Measurements from ENCODE around the gene UPK3BL2. TPM values are rescaled to one million over a fixed set of nuclear protein-coding genes. Genes with fewer than 3 reads are reported as not detected.
"Not testable (repeated sequence)": the region's sequence is repeated elsewhere in the genome, so short reads cannot be mapped to it uniquely, and the experiment has no call there.

Gene UPK3BL2
- total RNA-seq, 2 donors from 2014 or later = 9.9 to 33.5 TPM

DNA sequence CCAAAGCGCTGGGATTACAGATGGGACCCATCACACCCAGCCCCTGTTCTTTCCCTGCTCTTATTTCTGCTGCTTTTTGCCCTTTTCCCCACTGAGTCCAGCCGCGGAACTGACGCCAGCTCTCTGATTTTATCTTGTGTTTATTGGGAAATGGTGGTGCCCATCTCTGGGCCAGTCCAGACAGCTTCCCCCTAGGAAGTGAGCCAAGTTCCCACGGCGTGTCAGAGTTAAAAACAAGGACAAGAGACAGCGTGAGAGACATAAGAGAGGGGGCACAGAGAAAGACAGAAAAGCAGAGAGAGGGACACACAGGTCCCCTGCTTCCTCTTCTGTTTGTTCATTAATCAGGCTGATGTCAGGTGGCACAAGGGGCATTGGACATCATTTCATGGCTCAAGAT is 11.9 kb downstream of the UPK3BL2 start:
- peak; percentile 94 for DNase-seq (ENCODE audit: low spot score)
- WGBS = no CpG with 5 or more reads among the region's 7 CpGs
- H3K27me3 ChIP-seq (replicated peaks; ENCODE audit: insufficient read depth); H3K27ac ChIP-seq; H3K4me3 ChIP-seq; H3K4me1 ChIP-seq (replicated peaks); H3K9me3 ChIP-seq; intact Hi-C loops (cut with DNase I); H3K36me3 ChIP-seq: not testable (repeated sequence)

GRCh38 chr7:102527822-102528793 is 15.4 kb downstream of the UPK3BL2 start:
- intact Hi-C loops (cut with DNase I); H3K36me3 ChIP-seq; H3K4me3 ChIP-seq; H3K27ac ChIP-seq; DNase-seq (ENCODE audit: low spot score); H3K4me1 ChIP-seq (replicated peaks); H3K27me3 ChIP-seq (replicated peaks; ENCODE audit: insufficient read depth); H3K9me3 ChIP-seq: not testable (repeated sequence)
- WGBS = 86% methylated on average over 3 of the region's 13 CpGs

DNA sequence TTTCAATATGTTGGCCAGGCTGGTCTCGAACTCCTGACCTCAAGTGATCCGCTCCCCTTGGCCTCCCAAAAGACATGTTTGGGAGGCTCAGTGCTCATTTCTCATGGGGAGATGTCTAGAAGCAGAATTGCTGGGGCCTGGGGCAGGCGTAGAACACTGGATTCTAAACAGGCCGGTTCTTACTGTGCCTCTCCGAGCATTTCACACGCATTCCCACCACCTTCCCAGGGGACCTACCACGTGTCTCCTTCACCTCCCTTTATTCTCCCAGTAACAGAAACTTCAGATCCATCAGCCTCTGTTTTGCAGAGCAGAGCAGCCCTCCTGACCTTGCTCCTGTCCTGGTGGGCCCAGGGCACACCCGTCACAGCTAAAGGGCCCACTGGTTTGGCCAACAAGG is 16.3 kb downstream of the UPK3BL2 start:
- H3K27me3 ChIP-seq (replicated peaks; ENCODE audit: insufficient read depth); H3K4me3 ChIP-seq; intact Hi-C loops (cut with DNase I); DNase-seq (ENCODE audit: low spot score); H3K4me1 ChIP-seq (replicated peaks); H3K27ac ChIP-seq; H3K36me3 ChIP-seq; H3K9me3 ChIP-seq: not testable (repeated sequence)
- WGBS = 89% methylated on average over 1 of the region's 8 CpGs

- H3K27me3 ChIP-seq (replicated peaks; ENCODE audit: insufficient read depth); DNase-seq (ENCODE audit: low spot score); intact Hi-C loops (cut with DNase I); H3K4me3 ChIP-seq; H3K4me1 ChIP-seq (replicated peaks); H3K36me3 ChIP-seq; H3K9me3 ChIP-seq; H3K27ac ChIP-seq: not testable (repeated sequence)
- WGBS = 25% methylated on average over 1 of the region's 2 CpGs
Measured at GRCh38 chr7:102524803-102525202, 18.7 kb downstream of the UPK3BL2 start.

DNA sequence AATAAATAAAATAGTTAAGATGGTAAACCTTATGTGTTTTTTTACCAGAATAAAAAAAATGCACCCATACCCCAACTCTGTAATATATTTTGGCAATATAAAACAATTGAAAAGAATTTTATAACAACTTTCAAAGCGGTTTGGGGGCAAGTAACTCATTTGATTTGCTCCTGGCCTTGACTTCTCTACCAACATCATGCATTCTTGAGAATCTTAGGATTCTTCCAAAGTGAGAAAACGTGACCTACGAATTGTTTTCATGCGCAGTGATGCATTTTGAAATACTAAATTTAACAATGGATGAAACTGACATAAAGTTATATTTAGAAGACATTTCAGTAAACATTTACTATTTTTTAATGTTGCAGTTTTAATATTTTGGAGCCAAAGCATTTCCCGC is 22.7 kb downstream of the UPK3BL2 start:
- intact Hi-C loops (cut with DNase I) = not testable (repeated sequence)

DNA sequence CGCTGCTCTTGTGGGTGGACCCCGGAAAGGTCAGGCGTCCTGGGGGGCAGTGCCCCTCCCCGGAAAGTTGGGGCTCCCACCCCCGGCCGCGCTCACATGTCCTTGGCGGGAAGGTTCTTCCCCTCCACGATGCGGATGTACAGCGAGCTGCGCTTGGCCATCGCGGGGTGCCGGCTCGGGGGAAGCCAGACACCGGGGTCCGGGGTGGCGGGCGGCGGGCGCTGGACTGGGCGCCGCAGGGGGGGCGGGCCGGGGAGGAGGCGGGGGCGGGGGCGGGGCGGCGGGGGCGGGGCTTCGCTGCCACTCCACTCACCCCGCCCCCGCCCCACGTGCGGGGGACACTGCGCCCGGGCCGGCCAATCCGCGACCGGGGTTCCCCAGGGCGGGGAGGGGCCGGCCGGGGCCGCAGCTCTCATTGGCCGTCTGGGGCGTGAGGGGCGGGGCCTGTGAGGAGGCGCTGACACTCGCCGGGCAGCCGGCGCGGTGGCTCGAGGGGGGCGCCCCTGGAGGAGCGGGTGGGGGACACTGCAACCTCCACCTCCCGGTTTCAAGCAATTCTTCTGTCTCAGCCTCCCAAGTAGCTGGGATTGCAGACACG is 25.8 kb downstream of the UPK3BL2 start, which contains the start of gene RASA4B:
Gene RASA4B, minus strand, starts transcription at position 228 of the 598 bp plus-strand sequence. Its CDS starts 67 bp downstream, at position 161.
- peak within 1 kb of the TSS in 1 of 2 donors; percentile 24 for H3K4me3 ChIP-seq
- H3K36me3 ChIP-seq; H3K4me1 ChIP-seq (replicated peaks); H3K9me3 ChIP-seq; DNase-seq (ENCODE audit: low spot score); intact Hi-C loops (cut with DNase I); H3K27ac ChIP-seq; H3K27me3 ChIP-seq (replicated peaks; ENCODE audit: insufficient read depth): not testable (repeated sequence)
- no CpG with 5 or more reads among the region's 61 CpGs for WGBS

More for the DNA sequence above, 22.7 kb downstream of the UPK3BL2 start:
- not testable (repeated sequence) for H3K9me3 ChIP-seq; DNase-seq (ENCODE audit: low spot score); H3K27me3 ChIP-seq (replicated peaks; ENCODE audit: insufficient read depth); H3K4me1 ChIP-seq (replicated peaks); H3K27ac ChIP-seq; H3K36me3 ChIP-seq; H3K4me3 ChIP-seq
- no CpG with 5 or more reads among the region's 5 CpGs for WGBS

- DNase-seq (ENCODE audit: low spot score); H3K9me3 ChIP-seq; H3K4me3 ChIP-seq; H3K27me3 ChIP-seq (replicated peaks; ENCODE audit: insufficient read depth); H3K36me3 ChIP-seq; intact Hi-C loops (cut with DNase I); H3K4me1 ChIP-seq (replicated peaks); H3K27ac ChIP-seq: not testable (repeated sequence)
- no CpG with 5 or more reads among the region's 10 CpGs for WGBS
Measured at GRCh38 chr7:102516951-102517350, 26.5 kb downstream of the UPK3BL2 start.

DNA sequence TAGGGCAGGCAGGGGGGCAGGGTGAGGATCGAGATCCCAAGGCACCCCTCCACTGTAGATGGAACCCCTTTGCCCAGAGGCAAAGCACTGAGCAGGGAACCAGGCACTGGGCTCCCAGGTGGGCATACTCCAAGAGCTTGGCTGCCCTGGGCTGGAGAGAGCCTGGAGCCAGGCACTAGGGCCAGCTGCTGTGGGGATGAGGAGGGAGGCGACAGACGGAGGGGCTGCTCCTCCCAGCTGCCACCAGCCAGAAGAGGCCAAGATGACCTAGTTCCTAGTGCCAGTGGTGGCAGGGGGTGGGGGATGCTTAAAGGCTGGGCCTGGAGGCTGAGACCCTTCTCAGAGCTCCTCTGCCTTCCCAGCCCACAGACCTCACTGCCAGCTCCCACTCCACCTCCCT is 27.6 kb downstream of the UPK3BL2 start:
- H3K27me3 ChIP-seq (replicated peaks; ENCODE audit: insufficient read depth); DNase-seq (ENCODE audit: low spot score); H3K4me1 ChIP-seq (replicated peaks); intact Hi-C loops (cut with DNase I); H3K9me3 ChIP-seq; H3K4me3 ChIP-seq; H3K27ac ChIP-seq; H3K36me3 ChIP-seq: not testable (repeated sequence)
- no CpG with 5 or more reads among the region's 3 CpGs for WGBS

DNA sequence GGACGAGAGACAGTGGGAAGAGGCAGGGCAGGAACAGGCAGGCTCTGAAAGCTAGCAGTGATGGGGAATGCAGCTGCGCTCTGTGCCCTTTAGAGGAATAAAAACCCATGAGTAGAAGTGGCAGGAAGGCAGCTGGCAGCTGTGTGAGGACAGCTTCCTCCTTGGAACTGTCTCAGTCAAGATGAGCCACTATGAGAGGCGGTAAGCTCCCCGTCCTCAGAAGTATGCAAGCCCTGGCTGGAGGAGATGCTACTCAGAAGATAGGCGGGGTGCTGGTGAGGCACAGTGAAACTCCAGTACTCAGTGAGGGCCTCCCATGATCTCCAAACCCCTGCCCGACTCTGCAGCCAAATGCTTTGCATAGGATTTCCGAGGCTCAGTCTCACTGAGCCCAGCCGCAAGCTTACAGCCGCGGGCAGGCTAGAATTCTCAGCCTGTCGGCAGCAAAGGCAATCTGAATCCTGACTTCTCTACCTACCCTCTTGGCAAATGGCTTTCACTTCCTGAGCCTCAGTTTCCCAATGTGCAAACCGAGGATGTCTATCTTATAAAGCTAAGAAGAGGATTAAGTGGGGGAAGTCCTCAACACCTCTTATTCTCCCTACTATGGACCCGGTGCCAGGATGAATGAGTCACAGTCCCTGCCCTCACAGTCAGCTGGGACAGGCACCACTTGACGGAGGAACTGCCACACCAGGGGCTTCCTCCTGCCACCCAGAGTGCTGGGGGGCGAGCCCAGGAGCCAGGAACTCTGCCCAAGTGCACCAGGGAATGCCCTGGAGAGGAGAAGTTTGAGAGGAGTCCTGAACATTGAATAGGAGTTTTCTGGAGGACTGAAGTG is 28.4 kb downstream of the UPK3BL2 start:
- WGBS = no CpG with 5 or more reads among the region's 15 CpGs
- intact Hi-C loops (cut with DNase I); H3K27ac ChIP-seq; H3K4me1 ChIP-seq (replicated peaks); H3K9me3 ChIP-seq; H3K27me3 ChIP-seq (replicated peaks; ENCODE audit: insufficient read depth); H3K36me3 ChIP-seq; DNase-seq (ENCODE audit: low spot score); H3K4me3 ChIP-seq: not testable (repeated sequence)

GRCh38 chr7:102512642-102513221 is 30.8 kb downstream of the UPK3BL2 start:
- peak; percentile 5 for DNase-seq (ENCODE audit: low spot score)
- H3K4me1 ChIP-seq (replicated peaks); H3K36me3 ChIP-seq; intact Hi-C loops (cut with DNase I); H3K9me3 ChIP-seq; H3K27me3 ChIP-seq (replicated peaks; ENCODE audit: insufficient read depth); H3K4me3 ChIP-seq: not testable (repeated sequence)
- H3K27ac ChIP-seq = peak overlapping the region in 1 of 2 donors; percentile 56
- 6% methylated on average over 5 of the region's 5 CpGs for WGBS

- H3K4me3 ChIP-seq; intact Hi-C loops (cut with DNase I): not testable (repeated sequence)
- no CpG with 5 or more reads among the region's 30 CpGs for WGBS
Measured at GRCh38 chr7:102511860-102512522, 31.5 kb downstream of the UPK3BL2 start.

More at GRCh38 chr7:102511860-102512522, 31.5 kb downstream of the UPK3BL2 start:
- not testable (repeated sequence) for H3K36me3 ChIP-seq; H3K4me1 ChIP-seq (replicated peaks); H3K9me3 ChIP-seq; H3K27ac ChIP-seq; H3K27me3 ChIP-seq (replicated peaks; ENCODE audit: insufficient read depth); DNase-seq (ENCODE audit: low spot score)

Data from prostate gland (tissue), 2 donors.